Breast epithelium (tissue), 4 donors: Measurements from ENCODE around the gene CYP4A22. TPM values are rescaled to one million over a fixed set of nuclear protein-coding genes. Genes with fewer than 3 reads are reported as not detected.
"Not testable (repeated sequence)": the region's sequence is repeated elsewhere in the genome, so short reads cannot be mapped to it uniquely, and the experiment has no call there.

ENCODE experiments used
- DNase-seq, 2 donors: peaks; one replicate each; pipeline ENCODE4 v3.0.0-alpha.2; 2019; ENCODE audit warnings: low spot score in 2 of 2
- H3K27ac ChIP-seq, 2 donors: fragments of 200-600 bp; sonication (generic) in 1 of 2; one replicate each; pipeline ENCODE4 v1.5.1; 2016 to 2019; ENCODE audit warnings: mild to moderate bottlenecking in 1 of 2
- H3K27me3 ChIP-seq, 2 donors: fragments of 200-600 bp; sonication (generic) in 1 of 2; one replicate each; pipeline versions ENCODE4 v1.5.1 to v1.6.0; 2017 to 2019; ENCODE audit warnings: control low read depth in 1 of 2, mild to moderate bottlenecking in 1 of 2
- H3K36me3 ChIP-seq: fragments of 200-600 bp; one replicate; pipeline ENCODE4 v1.5.1; 2019
- H3K4me1 ChIP-seq, 2 donors: fragments of 200-600 bp; sonication (generic); one replicate each; pipeline ENCODE4 v1.5.1; 2016 to 2019; ENCODE audit warnings: control low read depth in 1 of 2
- H3K4me3 ChIP-seq, 3 donors: fragments of 200-600 bp; sonication (generic); 1 replicate in 2 of 3; 2 replicates in 1 of 3; pipeline ENCODE4 v1.5.1; 2016 to 2019; ENCODE audit warnings: mild to moderate bottlenecking in 3 of 3, moderate library complexity in 2 of 3
- H3K9me3 ChIP-seq, 2 donors: fragments of 200-600 bp; sonication (generic) in 1 of 2; one replicate each; pipeline ENCODE4 v1.5.1; 2016 to 2019; ENCODE audit warnings: control low read depth in 1 of 2
- POLR2A ChIP-seq: fragments of 450-650 bp; IDR thresholded peaks from one replicate; pipeline ENCODE4 v1.6.1; 2016; ENCODE audit warnings: antibody characterized with exemption, mild to moderate bottlenecking, moderate library complexity
- POLR2AphosphoS5 ChIP-seq, 3 donors: sonication (generic); formaldehyde crosslinking; IDR thresholded peaks; one replicate each; pipeline ENCODE4 v1.6.1; 2017; ENCODE audit warnings: antibody characterized with exemption in 3 of 3
- intact Hi-C: fragments of 100-400 bp; cut with DNase I; formaldehyde crosslinking; loops from one replicate; pipeline ENCODE4 v1.15.1; 2023; ENCODE audit warnings: low total_unique reads
- total RNA-seq, 3 donors: library from RNA; depleted of rRNA; stranded (reverse); fragments of >200 nt; gene quantifications; one replicate each; pipeline ENCODE4 v1.1.0, GENCODE V29; 2016
- TF ChIP-seq, protein P1 (sequence below), 3 donors: fragments of 450-650 bp; IDR thresholded peaks; one replicate each; pipeline ENCODE4 v1.5.1; 2016 to 2017; ENCODE audit warnings: antibody characterized with exemption in 3 of 3, mild to moderate bottlenecking in 3 of 3, moderate library complexity in 3 of 3

The CYP4A22 gene, protein sequence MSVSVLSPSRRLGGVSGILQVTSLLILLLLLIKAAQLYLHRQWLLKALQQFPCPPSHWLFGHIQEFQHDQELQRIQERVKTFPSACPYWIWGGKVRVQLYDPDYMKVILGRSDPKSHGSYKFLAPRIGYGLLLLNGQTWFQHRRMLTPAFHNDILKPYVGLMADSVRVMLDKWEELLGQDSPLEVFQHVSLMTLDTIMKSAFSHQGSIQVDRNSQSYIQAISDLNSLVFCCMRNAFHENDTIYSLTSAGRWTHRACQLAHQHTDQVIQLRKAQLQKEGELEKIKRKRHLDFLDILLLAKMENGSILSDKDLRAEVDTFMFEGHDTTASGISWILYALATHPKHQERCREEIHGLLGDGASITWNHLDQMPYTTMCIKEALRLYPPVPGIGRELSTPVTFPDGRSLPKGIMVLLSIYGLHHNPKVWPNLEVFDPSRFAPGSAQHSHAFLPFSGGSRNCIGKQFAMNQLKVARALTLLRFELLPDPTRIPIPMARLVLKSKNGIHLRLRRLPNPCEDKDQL
- 1 to 10 TPM in 1 of 3 donors, under 1 TPM in 2; 0.44 to 2.2 (median 0.66) TPM for total RNA-seq

DNA sequence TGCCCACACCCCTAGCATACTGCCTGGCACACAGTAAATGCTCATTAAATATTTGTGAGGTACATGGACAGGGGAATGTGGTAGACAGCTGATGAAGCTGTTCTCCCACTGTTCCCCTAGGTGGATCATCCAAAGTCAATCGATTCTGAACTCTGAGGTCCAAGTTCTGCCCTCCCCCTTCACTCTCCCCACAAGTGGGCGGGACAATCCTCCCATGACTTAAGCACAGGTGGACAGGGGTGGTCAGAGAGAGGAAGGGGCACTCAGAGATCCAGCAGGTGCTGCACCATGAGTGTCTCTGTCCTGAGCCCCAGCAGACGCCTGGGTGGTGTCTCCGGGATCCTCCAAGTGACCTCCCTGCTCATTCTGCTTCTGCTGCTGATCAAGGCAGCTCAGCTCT lies at the start of gene CYP4A22:
TSS of gene CYP4A22 (plus strand) at position 244 of the 400 bp plus-strand sequence. CDS start at position 289, 45 bp downstream.
- intact Hi-C loops = no loop called here
- no peak for DNase-seq
- Histone ChIP-seq H3K4me1 (no peaks in the 10 kb centered on the region), H3K9me3 (no peaks in the 10 kb centered on the region), H3K27me3 (no peaks in the 10 kb centered on the region), H3K27ac (no peak within 1 kb of the TSS), H3K36me3 (no peaks in the 10 kb centered on the region), H3K4me3 (no peak within 1 kb of the TSS)
- TF ChIP-seq, protein P1, sequence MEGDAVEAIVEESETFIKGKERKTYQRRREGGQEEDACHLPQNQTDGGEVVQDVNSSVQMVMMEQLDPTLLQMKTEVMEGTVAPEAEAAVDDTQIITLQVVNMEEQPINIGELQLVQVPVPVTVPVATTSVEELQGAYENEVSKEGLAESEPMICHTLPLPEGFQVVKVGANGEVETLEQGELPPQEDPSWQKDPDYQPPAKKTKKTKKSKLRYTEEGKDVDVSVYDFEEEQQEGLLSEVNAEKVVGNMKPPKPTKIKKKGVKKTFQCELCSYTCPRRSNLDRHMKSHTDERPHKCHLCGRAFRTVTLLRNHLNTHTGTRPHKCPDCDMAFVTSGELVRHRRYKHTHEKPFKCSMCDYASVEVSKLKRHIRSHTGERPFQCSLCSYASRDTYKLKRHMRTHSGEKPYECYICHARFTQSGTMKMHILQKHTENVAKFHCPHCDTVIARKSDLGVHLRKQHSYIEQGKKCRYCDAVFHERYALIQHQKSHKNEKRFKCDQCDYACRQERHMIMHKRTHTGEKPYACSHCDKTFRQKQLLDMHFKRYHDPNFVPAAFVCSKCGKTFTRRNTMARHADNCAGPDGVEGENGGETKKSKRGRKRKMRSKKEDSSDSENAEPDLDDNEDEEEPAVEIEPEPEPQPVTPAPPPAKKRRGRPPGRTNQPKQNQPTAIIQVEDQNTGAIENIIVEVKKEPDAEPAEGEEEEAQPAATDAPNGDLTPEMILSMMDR (IDR thresholded peaks at IDR 0.05) = no peak
- TF ChIP-seq POLR2A (no peak), POLR2AphosphoS5 (IDR thresholded peaks at IDR 0.05) (no peak)

DNA sequence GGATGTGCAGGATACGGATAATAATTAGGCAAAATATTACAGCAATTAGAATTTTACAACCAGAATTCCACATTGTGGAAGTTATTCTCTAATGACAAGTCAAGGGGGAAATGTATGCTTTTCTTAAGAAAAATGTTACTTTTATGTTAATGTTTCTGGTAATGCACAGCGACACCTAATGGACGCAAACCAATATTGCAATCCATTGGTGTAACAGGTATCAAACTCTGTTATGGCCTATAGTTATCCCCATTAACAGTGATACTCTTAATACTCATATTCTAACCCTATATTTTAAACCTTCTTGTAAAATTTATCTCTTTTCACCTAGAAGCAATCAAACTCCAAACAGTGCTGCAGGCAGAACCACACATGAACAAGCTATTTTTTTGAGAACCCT lies 47.9 kb upstream of the CYP4A22 start:
- H3K4me1 ChIP-seq, H3K27ac ChIP-seq, DNase-seq, H3K36me3 ChIP-seq, H3K9me3 ChIP-seq, H3K27me3 ChIP-seq, H3K4me3 ChIP-seq, intact Hi-C loops: not testable (repeated sequence)
- TF ChIP-seq, protein P1 (IDR thresholded peaks at IDR 0.05) = peak in 2 of 3 donors; percentile 28 to 34

DNA sequence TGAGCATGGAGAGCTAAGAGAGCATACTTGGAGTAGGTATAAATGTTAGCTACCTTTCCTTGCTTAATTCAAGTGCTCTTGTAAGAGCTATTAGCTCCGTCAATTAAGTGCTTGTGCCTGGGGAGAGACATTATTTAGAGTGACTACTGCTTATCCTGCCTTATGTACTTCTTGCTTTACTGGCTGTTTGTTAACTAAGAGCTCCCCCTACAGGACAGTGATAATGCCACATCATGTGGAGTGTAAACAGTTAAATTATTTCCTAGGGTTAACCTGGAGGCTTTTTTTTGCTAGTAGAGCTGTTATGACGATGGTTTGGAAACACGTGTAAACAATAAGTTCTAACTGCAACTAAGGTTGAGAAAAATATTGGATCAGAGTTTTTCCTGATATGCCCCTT lies 45.8 kb upstream of the CYP4A22 start:
- H3K27ac ChIP-seq, H3K4me1 ChIP-seq, H3K36me3 ChIP-seq, H3K27me3 ChIP-seq, intact Hi-C loops, H3K9me3 ChIP-seq, H3K4me3 ChIP-seq, DNase-seq: not testable (repeated sequence)

DNA sequence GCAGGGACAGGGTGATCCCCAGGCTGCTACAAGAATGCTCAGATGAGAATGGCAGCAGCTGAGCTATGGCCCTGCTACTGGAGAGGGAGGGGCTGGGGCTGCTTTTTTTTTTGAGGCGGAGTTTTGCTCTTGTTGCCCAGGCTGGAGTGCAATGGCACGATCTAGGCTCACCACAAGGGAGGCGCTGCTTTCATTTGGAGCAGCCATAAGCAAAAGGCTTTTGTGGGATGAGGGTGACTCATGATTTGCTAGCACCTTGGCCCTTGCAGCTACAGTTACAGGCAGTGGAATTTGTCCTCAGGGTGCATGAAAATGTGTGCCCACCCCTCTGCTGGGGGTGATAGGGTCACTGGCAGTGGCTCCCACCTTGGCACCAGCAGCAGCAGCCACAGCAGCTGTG lies 32.4 kb upstream of the CYP4A22 start:
- TF ChIP-seq POLR2A = no peak
- TF ChIP-seq POLR2AphosphoS5 (IDR thresholded peaks at IDR 0.05) = no peak
- TF ChIP-seq, protein P1 (IDR thresholded peaks at IDR 0.05) = no peak
- peaks cover 0 to 11% of the 10 kb centered on the region in 2 donors for H3K9me3 ChIP-seq
- intact Hi-C loops = no loop called here
- H3K4me3 ChIP-seq = no peak overlapping the region
- DNase-seq = no peak
- no peaks in the 10 kb centered on the region for H3K4me1 ChIP-seq
- no peaks in the 10 kb centered on the region for H3K36me3 ChIP-seq
- H3K27me3 ChIP-seq = no peaks in the 10 kb centered on the region
- H3K27ac ChIP-seq = no peak overlapping the region

DNA sequence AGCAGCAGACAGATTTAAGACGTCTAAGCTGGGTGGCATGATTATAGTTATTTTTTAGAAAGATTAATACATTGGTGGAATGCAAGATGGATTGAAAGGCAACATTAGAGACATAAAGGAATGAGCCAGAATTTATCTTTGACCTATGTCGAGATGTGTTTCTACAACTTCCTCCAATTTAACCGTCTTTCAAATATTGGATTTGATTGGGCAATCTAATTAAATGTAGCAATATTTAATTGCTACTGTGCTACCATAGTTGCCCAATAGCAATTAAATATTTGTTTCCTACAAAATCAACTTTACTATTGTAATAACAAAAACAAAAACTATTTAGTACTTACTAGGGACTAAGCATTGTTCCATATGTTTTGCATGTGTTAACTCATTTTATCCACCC lies 30.4 kb upstream of the CYP4A22 start:
- H3K27me3 ChIP-seq = no peaks in the 10 kb centered on the region
- intact Hi-C loops = no loop called here
- peaks cover 0 to 11% of the 10 kb centered on the region in 2 donors for H3K9me3 ChIP-seq
- H3K4me1 ChIP-seq = no peaks in the 10 kb centered on the region
- TF ChIP-seq, protein P1 (IDR thresholded peaks at IDR 0.05) = no peak
- no peak for TF ChIP-seq POLR2AphosphoS5 (IDR thresholded peaks at IDR 0.05)
- no peak for TF ChIP-seq POLR2A
- H3K4me3 ChIP-seq = no peak overlapping the region
- DNase-seq = no peak
- no peak overlapping the region for H3K27ac ChIP-seq
- H3K36me3 ChIP-seq = no peaks in the 10 kb centered on the region

DNA sequence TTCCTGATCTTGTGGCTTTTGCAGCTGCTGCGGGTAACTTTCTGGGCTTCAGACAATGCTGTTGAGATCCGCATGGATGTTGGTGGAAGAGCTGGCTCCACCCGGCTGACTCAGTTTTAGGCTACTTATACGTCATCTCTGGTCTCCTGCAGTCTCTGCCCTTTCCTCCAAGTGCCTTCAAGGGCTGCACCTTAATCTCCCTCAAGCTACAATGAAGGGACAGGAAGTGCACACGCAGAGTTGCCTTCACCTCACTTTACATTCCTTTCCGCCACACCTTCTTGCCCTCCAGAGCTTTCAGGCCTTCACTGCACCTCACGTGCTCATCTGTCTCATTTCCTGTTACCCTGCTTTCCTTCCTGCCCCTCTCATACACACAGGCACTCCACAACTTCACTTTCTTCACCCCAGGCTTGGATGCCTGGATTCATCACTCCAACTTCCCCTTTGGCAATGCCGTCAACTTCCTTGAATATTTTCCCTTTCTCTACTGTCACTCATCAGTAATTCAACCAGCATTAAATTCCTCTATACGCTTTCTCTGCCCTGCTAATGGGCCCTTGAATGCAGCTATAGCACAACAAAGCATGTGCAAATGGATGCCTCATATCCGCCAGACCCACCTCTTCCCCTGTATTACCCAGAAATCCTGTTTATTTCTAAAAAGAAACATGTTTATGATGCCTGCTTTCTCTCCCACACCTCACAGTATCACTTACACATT lies 29.2 kb upstream of the CYP4A22 start:
- H3K9me3 ChIP-seq, H3K4me3 ChIP-seq, H3K4me1 ChIP-seq, H3K27me3 ChIP-seq, DNase-seq, intact Hi-C loops, H3K27ac ChIP-seq, H3K36me3 ChIP-seq: not testable (repeated sequence)

DNA sequence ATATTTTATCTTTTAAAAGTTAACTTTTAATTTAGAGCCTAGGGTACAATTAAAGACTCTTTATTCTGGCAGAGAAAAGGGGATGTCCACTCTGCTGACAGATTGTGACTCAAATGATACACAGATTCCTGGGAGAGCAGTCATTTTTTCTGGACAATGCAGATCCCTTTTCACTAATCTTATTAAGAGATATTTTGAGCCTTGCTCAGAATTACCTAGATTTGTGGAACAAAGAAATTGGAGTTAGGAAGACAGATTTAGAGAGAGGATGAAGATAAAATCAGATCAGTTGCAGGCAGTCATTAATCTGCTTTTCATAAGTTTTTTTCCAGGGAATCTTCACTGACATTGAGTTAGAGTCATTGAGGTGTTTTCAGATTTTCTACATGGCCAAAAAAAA lies 27.8 kb upstream of the CYP4A22 start:
- H3K27ac ChIP-seq, H3K27me3 ChIP-seq, H3K36me3 ChIP-seq, DNase-seq, intact Hi-C loops, H3K4me1 ChIP-seq, H3K9me3 ChIP-seq, H3K4me3 ChIP-seq: not testable (repeated sequence)
